HG03045 (cell line): ENCODE data around the gene SSTR4.

Experiments
- ATAC-seq: cut with Tn5 transposase; IDR thresholded peaks from one replicate; pipeline ENCODE4 v1.9.1; 2021; ENCODE audit warnings: mild to moderate bottlenecking, moderate library complexity; ENCODE audit not compliant: unreplicated experiment

Gene SSTR4

GRCh38 chr20:23085436-23086055, 50.4 kb downstream of the SSTR4 start:
- ATAC-seq: no peak

GRCh38 chr20:23086056-23086566, 51.0 kb downstream of the SSTR4 start, which contains the start of gene CD93:
CD93 (minus strand) TSS chr20:23086324; CDS start chr20:23086192, 132 bp downstream.
- no peak for ATAC-seq

GRCh38 chr20:23086931-23087411, 51.9 kb downstream of the SSTR4 start:
- ATAC-seq: no peak

GRCh38 chr20:23087587-23088251, 52.6 kb downstream of the SSTR4 start:
- ATAC-seq: no peak
